Mucosa of descending colon (tissue), 3 donors: Measurements from ENCODE around the gene LRP1B. TPM values are rescaled to one million over a fixed set of nuclear protein-coding genes. Genes with fewer than 3 reads are reported as not detected.
A peak's percentile ranks its signal among the peaks of the same experiment; 100 is the strongest.

Experiments used
- ATAC-seq: fragments of 200-7000 bp; cut with Tn5 transposase; one replicate; pipeline ENCODE4 v1.9.1; 2020; ENCODE audit warnings: mild to moderate bottlenecking, moderate library complexity
- DNase-seq, 3 donors: peaks; one replicate each; pipeline ENCODE4 v3.0.0-alpha.2; 2020
- H3K36me3 ChIP-seq: fragments of 200-600 bp; one replicate; pipeline ENCODE4 v1.8.0; 2021; ENCODE audit warnings: low read depth, mild to moderate bottlenecking
- H3K4me1 ChIP-seq: fragments of 200-600 bp; one replicate; pipeline ENCODE4 v1.8.0; 2021; ENCODE audit warnings: low read depth, mild to moderate bottlenecking
- H3K4me3 ChIP-seq: fragments of 200-600 bp; one replicate; pipeline ENCODE4 v1.8.0; 2021; ENCODE audit warnings: mild to moderate bottlenecking
- H3K9me3 ChIP-seq: fragments of 200-600 bp; one replicate; pipeline ENCODE4 v1.8.0; 2021; ENCODE audit warnings: mild to moderate bottlenecking
- intact Hi-C, 2 donors: fragments of 100-400 bp; cut with DNase I in 1 of 2; cut with micrococcal nuclease in 1 of 2; formaldehyde crosslinking; loops; one replicate each; pipeline versions ENCODE4 v1.11.0 to v1.11.1; 2022; cut with DNase I, micrococcal nuclease
- total RNA-seq, 3 donors: library from RNA; stranded (reverse); fragmentation: NEBNext Ultra II Directional in 2 of 3; extraction: Animal tissue kit (Norgen Biotek cat#: 25700) in 2 of 3; gene quantifications; one replicate each; pipeline versions ENCODE4 v1.2.1 to v1.2.4, GENCODE V29; 2021 to 2023
- TF ChIP-seq, protein P1 (sequence below): fragments of 200-600 bp; IDR thresholded peaks from one replicate; pipeline ENCODE4 v1.8.0; 2022; ENCODE audit warnings: antibody characterized with exemption, mild to moderate bottlenecking
- donor health status: DM: no; HTN: no; CAD: no; lungs with moderate emphysema.
- donor health status: DM: no; HTN: no; CAD: no.
- donor health status: DM: no; HTN: yes; CAD: no.

The LRP1B gene
- total RNA-seq, 3 donors from 2014 or later = 0.12 to 1.6 (median 0.20) TPM

- Histone ChIP-seq H3K9me3 (peaks cover 16% of the 10 kb centered on the region), H3K4me1 (no peaks in the 10 kb centered on the region), H3K36me3 (no peaks in the 10 kb centered on the region), H3K4me3 (no peak overlapping the region)
- no peak for DNase-seq
- intact Hi-C loops = no loop called here
- ATAC-seq = no peak
- TF ChIP-seq, protein P1, sequence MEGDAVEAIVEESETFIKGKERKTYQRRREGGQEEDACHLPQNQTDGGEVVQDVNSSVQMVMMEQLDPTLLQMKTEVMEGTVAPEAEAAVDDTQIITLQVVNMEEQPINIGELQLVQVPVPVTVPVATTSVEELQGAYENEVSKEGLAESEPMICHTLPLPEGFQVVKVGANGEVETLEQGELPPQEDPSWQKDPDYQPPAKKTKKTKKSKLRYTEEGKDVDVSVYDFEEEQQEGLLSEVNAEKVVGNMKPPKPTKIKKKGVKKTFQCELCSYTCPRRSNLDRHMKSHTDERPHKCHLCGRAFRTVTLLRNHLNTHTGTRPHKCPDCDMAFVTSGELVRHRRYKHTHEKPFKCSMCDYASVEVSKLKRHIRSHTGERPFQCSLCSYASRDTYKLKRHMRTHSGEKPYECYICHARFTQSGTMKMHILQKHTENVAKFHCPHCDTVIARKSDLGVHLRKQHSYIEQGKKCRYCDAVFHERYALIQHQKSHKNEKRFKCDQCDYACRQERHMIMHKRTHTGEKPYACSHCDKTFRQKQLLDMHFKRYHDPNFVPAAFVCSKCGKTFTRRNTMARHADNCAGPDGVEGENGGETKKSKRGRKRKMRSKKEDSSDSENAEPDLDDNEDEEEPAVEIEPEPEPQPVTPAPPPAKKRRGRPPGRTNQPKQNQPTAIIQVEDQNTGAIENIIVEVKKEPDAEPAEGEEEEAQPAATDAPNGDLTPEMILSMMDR = no peak
These were observed 1254.8 kb downstream of the LRP1B start for GRCh38 chr2:140876015-140876414.

DNA sequence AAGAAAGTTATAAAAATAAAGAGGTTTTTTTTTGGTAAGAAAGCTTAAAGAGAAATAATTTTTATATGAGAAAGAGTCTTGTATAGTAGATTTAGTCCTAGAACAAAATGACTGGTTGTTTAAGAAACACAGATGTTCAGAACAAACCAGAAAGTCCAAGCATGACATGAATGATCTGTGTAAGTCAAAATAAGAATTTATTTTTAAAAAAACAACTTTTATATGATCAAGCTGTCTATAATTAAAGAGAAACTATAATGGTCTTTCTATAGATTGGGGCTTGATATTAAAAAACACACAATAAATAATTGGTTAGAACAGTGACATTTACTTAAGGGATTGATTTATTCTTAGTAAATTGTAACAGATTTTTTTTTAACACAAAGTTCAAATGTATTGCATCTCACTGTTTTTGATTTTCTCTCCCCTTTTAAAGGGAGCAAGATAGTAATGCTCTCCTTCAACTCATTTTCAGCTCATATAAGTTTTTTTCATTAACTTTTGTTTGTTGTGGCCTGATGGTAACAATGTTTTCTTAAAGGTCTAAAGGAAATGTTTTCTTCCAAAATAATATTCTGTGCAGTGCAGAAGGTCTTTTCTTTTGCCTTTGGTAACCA is 1256.8 kb downstream of the LRP1B start:
- intact Hi-C loops = no loop called here
- no peak overlapping the region for H3K4me3 ChIP-seq
- DNase-seq (no peak), ATAC-seq (no peak)
- TF ChIP-seq, protein P1 = no peak
- H3K9me3 ChIP-seq = peaks cover 16% of the 10 kb centered on the region
- no peaks in the 10 kb centered on the region for H3K36me3 ChIP-seq
- no peaks in the 10 kb centered on the region for H3K4me1 ChIP-seq

GRCh38 chr2:140869925-140870324 is 1260.9 kb downstream of the LRP1B start:
- intact Hi-C loops = no loop called here
- Histone ChIP-seq H3K9me3 (peaks cover 10% of the 10 kb centered on the region), H3K4me1 (no peaks in the 10 kb centered on the region), H3K36me3 (no peaks in the 10 kb centered on the region), H3K4me3 (no peak overlapping the region)
- TF ChIP-seq, protein P1 = no peak
- DNase-seq = no peak
- ATAC-seq = no peak

GRCh38 chr2:140869107-140869506 is 1261.7 kb downstream of the LRP1B start:
- Histone ChIP-seq H3K4me3 (no peak overlapping the region), H3K36me3 (no peaks in the 10 kb centered on the region), H3K4me1 (no peaks in the 10 kb centered on the region), H3K9me3 (peaks cover 2% of the 10 kb centered on the region)
- intact Hi-C loops = no loop called here
- ATAC-seq (no peak), DNase-seq (no peak)
- TF ChIP-seq, protein P1 = no peak

GRCh38 chr2:140865837-140866236 is 1265.0 kb downstream of the LRP1B start:
- intact Hi-C loops = no loop called here
- no peak for ATAC-seq
- TF ChIP-seq, protein P1 = no peak
- Histone ChIP-seq H3K9me3 (no peaks in the 10 kb centered on the region), H3K4me3 (no peak overlapping the region), H3K4me1 (no peaks in the 10 kb centered on the region), H3K36me3 (no peaks in the 10 kb centered on the region)
- no peak for DNase-seq

DNA sequence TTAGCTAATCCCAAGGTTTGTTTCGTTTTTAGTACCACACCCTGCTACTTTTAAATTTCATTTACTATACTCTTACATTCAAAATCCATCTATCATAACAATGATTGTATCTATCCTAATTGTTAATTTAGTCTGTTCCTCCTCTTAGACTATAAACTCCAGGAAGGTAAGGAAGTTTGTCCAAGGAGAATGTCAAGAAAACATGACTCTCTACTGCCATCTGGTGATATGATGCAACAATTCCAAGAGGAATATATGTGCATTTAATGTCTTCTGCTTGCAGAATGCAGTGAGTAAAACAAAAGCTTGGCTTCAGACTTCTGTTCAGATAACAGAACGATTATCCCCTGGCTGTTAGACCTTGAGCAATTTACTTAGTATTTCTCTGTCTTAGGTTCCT is 1267.1 kb downstream of the LRP1B start:
- intact Hi-C loops = no loop called here
- peak in 1 of 3 donors; percentile 9 for DNase-seq
- peak; percentile 52 for ATAC-seq

More for the DNA sequence above, 1267.1 kb downstream of the LRP1B start:
- Histone ChIP-seq H3K36me3 (no peaks in the 10 kb centered on the region), H3K4me1 (no peaks in the 10 kb centered on the region), H3K9me3 (no peaks in the 10 kb centered on the region), H3K4me3 (no peak overlapping the region)
- TF ChIP-seq, protein P1 = no peak
